ENCODE results near the gene NXPH1. TPM values are rescaled to one million over a fixed set of nuclear protein-coding genes. Genes with fewer than 3 reads are reported as not detected.

The NXPH1 gene
- total and polyA plus RNA-seq, 9 of the 15 experiments (the other 6 are each of a cell fraction or from before 2014, with no cell fraction given) = 0.16 TPM; not detected in 8

DNA sequence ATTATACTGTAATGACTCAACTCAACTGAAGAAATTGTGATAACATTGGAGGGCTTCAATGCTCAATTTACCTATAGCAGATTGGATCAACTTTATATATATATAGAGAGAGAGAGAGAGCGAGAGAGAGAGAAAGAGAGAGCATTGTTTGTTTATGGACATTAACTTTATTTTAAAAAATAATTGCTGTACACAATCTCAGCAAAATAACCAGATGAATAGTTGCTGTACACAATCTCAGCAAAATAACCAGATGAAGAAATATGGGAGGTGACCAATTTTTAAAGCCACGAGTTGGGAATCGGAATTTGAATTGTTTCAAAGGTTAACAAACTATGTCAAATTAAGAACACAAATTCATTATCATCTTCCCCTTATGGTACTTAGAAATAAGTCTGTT, 319.9 kb downstream of the NXPH1 start:
- ChIA-PET CTCF (ENCODE audit: low intra/inter-chr PET ratio) (no interaction called here), POLR2A (no interaction called here)
- no TSS peak for BruUV-seq (replicated peaks)
- H3K9me3 ChIP-seq (replicated peaks; ENCODE audit: control insufficient read depth, insufficient read depth, low read depth, low read length) = no peaks in the 10 kb centered on the region
- no peaks in the 10 kb centered on the region for H3K79me2 ChIP-seq (ENCODE audit: control insufficient read depth, insufficient read depth, low read length)
- 0 out of 2 replicates have a peak overlapping the region, but pooled peaks have one; percentile 85 for H2AFZ ChIP-seq (ENCODE audit: low read depth, low read length)
- H3K4me3 ChIP-seq = no peak overlapping the region
- FAIRE-seq = no peak
- H3K9me1 ChIP-seq (ENCODE audit: control insufficient read depth, insufficient read depth, low read length) = no peaks in the 10 kb centered on the region
- H3K4me2 ChIP-seq (ENCODE audit: insufficient read depth, low read length) = no peak overlapping the region
- WGBS (ENCODE audit: insufficient coverage, low coverage, missing lambda C conversion rate) = 53% methylated on average over 3 of the region's 3 CpGs
- no peak overlapping the region for H3K9ac ChIP-seq (ENCODE audit: insufficient read depth in 1 of 2, low read depth in 2 of 2, low read length in 2 of 2)
- TF ChIP-seq ADNP (tag; IDR thresholded peaks at IDR 0.05) = no peak
- TF ChIP-seq ZNF655 (CRISPR knock-in tag; IDR thresholded peaks at IDR 0.05) = no peak
- TF ChIP-seq BCOR (IDR thresholded peaks at IDR 0.05) = no peak
- TF ChIP-seq, protein P1, sequence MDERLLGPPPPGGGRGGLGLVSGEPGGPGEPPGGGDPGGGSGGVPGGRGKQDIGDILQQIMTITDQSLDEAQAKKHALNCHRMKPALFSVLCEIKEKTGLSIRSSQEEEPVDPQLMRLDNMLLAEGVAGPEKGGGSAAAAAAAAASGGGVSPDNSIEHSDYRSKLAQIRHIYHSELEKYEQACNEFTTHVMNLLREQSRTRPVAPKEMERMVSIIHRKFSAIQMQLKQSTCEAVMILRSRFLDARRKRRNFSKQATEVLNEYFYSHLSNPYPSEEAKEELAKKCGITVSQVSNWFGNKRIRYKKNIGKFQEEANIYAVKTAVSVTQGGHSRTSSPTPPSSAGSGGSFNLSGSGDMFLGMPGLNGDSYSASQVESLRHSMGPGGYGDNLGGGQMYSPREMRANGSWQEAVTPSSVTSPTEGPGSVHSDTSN (CRISPR knock-in tag; IDR thresholded peaks at IDR 0.05; ENCODE audit: low read depth) = no peak
- TF ChIP-seq, protein P1 (tag; conservative IDR thresholded peaks at IDR 0.05; ENCODE audit: low read depth) = no peak
- no peak for TF ChIP-seq ILF3 (IDR thresholded peaks at IDR 0.05; ENCODE audit: borderline replicate concordance)
- TF ChIP-seq, protein P2, sequence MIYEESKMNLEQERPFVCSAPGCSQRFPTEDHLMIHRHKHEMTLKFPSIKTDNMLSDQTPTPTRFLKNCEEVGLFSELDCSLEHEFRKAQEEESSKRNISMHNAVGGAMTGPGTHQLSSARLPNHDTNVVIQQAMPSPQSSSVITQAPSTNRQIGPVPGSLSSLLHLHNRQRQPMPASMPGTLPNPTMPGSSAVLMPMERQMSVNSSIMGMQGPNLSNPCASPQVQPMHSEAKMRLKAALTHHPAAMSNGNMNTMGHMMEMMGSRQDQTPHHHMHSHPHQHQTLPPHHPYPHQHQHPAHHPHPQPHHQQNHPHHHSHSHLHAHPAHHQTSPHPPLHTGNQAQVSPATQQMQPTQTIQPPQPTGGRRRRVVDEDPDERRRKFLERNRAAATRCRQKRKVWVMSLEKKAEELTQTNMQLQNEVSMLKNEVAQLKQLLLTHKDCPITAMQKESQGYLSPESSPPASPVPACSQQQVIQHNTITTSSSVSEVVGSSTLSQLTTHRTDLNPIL (CRISPR knock-in tag; IDR thresholded peaks at IDR 0.05) = no peak
- TF ChIP-seq KDM1A (IDR thresholded peaks at IDR 0.05) = peak; percentile 61 to 70; a peak in 3 of 4 replicates
- TF ChIP-seq, protein P3, sequence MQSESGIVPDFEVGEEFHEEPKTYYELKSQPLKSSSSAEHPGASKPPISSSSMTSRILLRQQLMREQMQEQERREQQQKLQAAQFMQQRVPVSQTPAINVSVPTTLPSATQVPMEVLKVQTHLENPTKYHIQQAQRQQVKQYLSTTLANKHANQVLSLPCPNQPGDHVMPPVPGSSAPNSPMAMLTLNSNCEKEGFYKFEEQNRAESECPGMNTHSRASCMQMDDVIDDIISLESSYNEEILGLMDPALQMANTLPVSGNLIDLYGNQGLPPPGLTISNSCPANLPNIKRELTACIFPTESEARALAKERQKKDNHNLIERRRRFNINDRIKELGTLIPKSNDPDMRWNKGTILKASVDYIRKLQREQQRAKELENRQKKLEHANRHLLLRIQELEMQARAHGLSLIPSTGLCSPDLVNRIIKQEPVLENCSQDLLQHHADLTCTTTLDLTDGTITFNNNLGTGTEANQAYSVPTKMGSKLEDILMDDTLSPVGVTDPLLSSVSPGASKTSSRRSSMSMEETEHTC (IDR thresholded peaks at IDR 0.05) = no peak
- H3K27me3 ChIP-seq (ENCODE audit: control insufficient read depth in 2 of 2, insufficient read depth in 2 of 2, low read length in 2 of 2) = no peaks in the 10 kb centered on the region
- no peaks in the 10 kb centered on the region for H3K36me3 ChIP-seq (ENCODE audit: control insufficient read depth, insufficient read depth, low read length)
- in situ Hi-C loops (cut with MboI) (no loop called here), intact Hi-C loops (cut with micrococcal nuclease) (no loop called here)
- no peak overlapping the region; the same call in 2 of the 3 replicates for H3K27ac ChIP-seq (ENCODE audit: extremely low read depth, low read depth, low read length)
- ATAC-seq = no peak
- H4K20me1 ChIP-seq (replicated peaks; ENCODE audit: control insufficient read depth, insufficient read depth, low read length) = no peaks in the 10 kb centered on the region
- peaks cover 4 to 30% of the 10 kb centered on the region in 2 experiments for H3K4me1 ChIP-seq (replicated peaks in 1 of 2; ENCODE audit: control insufficient read depth in 2 of 2, insufficient read depth in 2 of 2, low read length in 2 of 2)
- no peak for DNase-seq (ENCODE audit: extremely low read depth in 1 of 4, low spot score in 3 of 4)
